ENCODE results near the gene NPR2.

Gene NPR2

GRCh38 chr9:35808433-35808832, 17.0 kb downstream of the NPR2 start:
- H2AFZ ChIP-seq (ENCODE audit: low read depth, low read length) = no peak overlapping the region
- no peak overlapping the region for H3K23ac ChIP-seq (ENCODE audit: low read length in 2 of 2)
- H2BK15ac ChIP-seq (ENCODE audit: low read depth, poor library complexity, severe bottlenecking) = no peak overlapping the region
- H2BK5ac ChIP-seq (ENCODE audit: low read depth, low read length, poor library complexity, severe bottlenecking) = no peak overlapping the region
- H3K18ac ChIP-seq (ENCODE audit: low read depth in 1 of 2, low read length in 2 of 2) = no peak overlapping the region
- H2BK12ac ChIP-seq (ENCODE audit: low read length in 2 of 2) = no peak overlapping the region
- H3K4me2 ChIP-seq (ENCODE audit: low read length, poor library complexity, severe bottlenecking) = no peak overlapping the region
- H3K9ac ChIP-seq (ENCODE audit: low read length) = no peak overlapping the region
- H3K27me3 ChIP-seq (ENCODE audit: control insufficient read depth in 1 of 2, insufficient read depth in 1 of 2, low read length in 2 of 2) = no peaks in the 10 kb centered on the region
- H3K4ac ChIP-seq (ENCODE audit: low read depth in 1 of 2, low read length in 2 of 2) = no peak overlapping the region
- H4K8ac ChIP-seq (ENCODE audit: low read length) = no peak overlapping the region
- H3K27ac ChIP-seq (ENCODE audit: low read length, poor library complexity, severe bottlenecking) = no peak overlapping the region
- H4K91ac ChIP-seq (ENCODE audit: low read length) = no peak overlapping the region
- H3K36me3 ChIP-seq (ENCODE audit: control insufficient read depth in 1 of 2, insufficient read depth in 2 of 2, low read depth in 1 of 2, low read length in 2 of 2) = peaks cover 44 to 62% of the 10 kb centered on the region in 2 experiments
- H3K79me1 ChIP-seq (replicated peaks; ENCODE audit: low read length, poor library complexity, severe bottlenecking) = peaks cover 4% of the 10 kb centered on the region
- no peaks in the 10 kb centered on the region for H3K9me3 ChIP-seq (ENCODE audit: control insufficient read depth, low read length)
- H3K4me1 ChIP-seq (ENCODE audit: control insufficient read depth, insufficient read depth, low read depth, low read length) = peaks cover 10% of the 10 kb centered on the region
- no peak overlapping the region for H2AK5ac ChIP-seq (ENCODE audit: low read length, severe bottlenecking)
- H2BK120ac ChIP-seq (ENCODE audit: low read depth, low read length) = no peak overlapping the region
- no peak overlapping the region for H3K14ac ChIP-seq (ENCODE audit: low read length in 2 of 2)
- no peak overlapping the region for H3K4me3 ChIP-seq (ENCODE audit: insufficient read depth in 1 of 2, low read depth in 1 of 2, low read length in 2 of 2)
- 92% methylated on average over 9 of the region's 9 CpGs for whole genome bisulfite sequencing
- no peak for DNase-seq

- Histone ChIP-seq H3K14ac (ENCODE audit: low read length in 2 of 2) (no peak overlapping the region), H3K36me3 (ENCODE audit: control insufficient read depth in 1 of 2, insufficient read depth in 2 of 2, low read depth in 1 of 2, low read length in 2 of 2) (peaks cover 44 to 50% of the 10 kb centered on the region in 2 experiments), H2BK15ac (ENCODE audit: low read depth, poor library complexity, severe bottlenecking) (no peak overlapping the region), H4K91ac (ENCODE audit: low read length) (no peak overlapping the region), H3K27me3 (ENCODE audit: control insufficient read depth in 1 of 2, insufficient read depth in 1 of 2, low read length in 2 of 2) (no peaks in the 10 kb centered on the region), H3K4me1 (ENCODE audit: control insufficient read depth, insufficient read depth, low read depth, low read length) (peaks cover 13% of the 10 kb centered on the region), H3K9me3 (ENCODE audit: control insufficient read depth, low read length) (no peaks in the 10 kb centered on the region), H2AFZ (ENCODE audit: low read depth, low read length) (no peak overlapping the region), H3K79me1 (replicated peaks; ENCODE audit: low read length, poor library complexity, severe bottlenecking) (peaks cover 9% of the 10 kb centered on the region), H3K9ac (ENCODE audit: low read length) (no peak overlapping the region), H4K8ac (ENCODE audit: low read length) (no peak overlapping the region), H2BK120ac (ENCODE audit: low read depth, low read length) (no peak overlapping the region), H3K4me2 (ENCODE audit: low read length, poor library complexity, severe bottlenecking) (no peak overlapping the region), H2BK12ac (ENCODE audit: low read length in 2 of 2) (no peak overlapping the region), H3K18ac (ENCODE audit: low read depth in 1 of 2, low read length in 2 of 2) (no peak overlapping the region), H3K23ac (ENCODE audit: low read length in 2 of 2) (no peak overlapping the region), H3K4me3 (ENCODE audit: insufficient read depth in 1 of 2, low read depth in 1 of 2, low read length in 2 of 2) (no peak overlapping the region), H2AK5ac (ENCODE audit: low read length, severe bottlenecking) (no peak overlapping the region), H3K27ac (ENCODE audit: low read length, poor library complexity, severe bottlenecking) (no peak overlapping the region), H2BK5ac (ENCODE audit: low read depth, low read length, poor library complexity, severe bottlenecking) (no peak overlapping the region), H3K4ac (ENCODE audit: low read depth in 1 of 2, low read length in 2 of 2) (no peak overlapping the region)
- DNase-seq = no peak
- WGBS = 88% methylated on average over 2 of the region's 7 CpGs
These were observed 18.7 kb downstream of the NPR2 start for GRCh38 chr9:35810122-35810521.

GRCh38 chr9:35811381-35812024, 20.1 kb downstream of the NPR2 start:
- WGBS = 35% methylated on average over 12 of the region's 12 CpGs
- no peak overlapping the region for H3K14ac ChIP-seq (ENCODE audit: low read length in 2 of 2)

GRCh38 chr9:35812025-35812602, 20.7 kb downstream of the NPR2 start, which contains the start of gene SPAG8:
Gene SPAG8 (minus strand): TSS chr9:35812262. CDS start chr9:35812147, 115 bp downstream.
- H3K36me3 ChIP-seq (ENCODE audit: control insufficient read depth in 1 of 2, insufficient read depth in 2 of 2, low read depth in 1 of 2, low read length in 2 of 2) = peaks cover 26 to 31% of the 10 kb centered on the region in 2 experiments
- H3K27ac ChIP-seq (ENCODE audit: low read length, poor library complexity, severe bottlenecking) = peak within 1 kb of the TSS; percentile 46
- no peak within 1 kb of the TSS for H3K14ac ChIP-seq (ENCODE audit: low read length in 2 of 2)
- H3K9me3 ChIP-seq (ENCODE audit: control insufficient read depth, low read length) = no peaks in the 10 kb centered on the region
- H4K91ac ChIP-seq (ENCODE audit: low read length) = no peak within 1 kb of the TSS
- H2BK120ac ChIP-seq (ENCODE audit: low read depth, low read length) = no peak within 1 kb of the TSS
- H3K27me3 ChIP-seq (ENCODE audit: control insufficient read depth in 1 of 2, insufficient read depth in 1 of 2, low read length in 2 of 2) = peaks cover 0 to 4% of the 10 kb centered on the region in 2 experiments
- H2BK12ac ChIP-seq (ENCODE audit: low read length in 2 of 2) = no peak within 1 kb of the TSS
- peak within 1 kb of the TSS; percentile 86 for H3K9ac ChIP-seq (ENCODE audit: low read length)
- H2BK5ac ChIP-seq (ENCODE audit: low read depth, low read length, poor library complexity, severe bottlenecking) = no peak within 1 kb of the TSS
- 5% methylated on average over 28 of the region's 28 CpGs for WGBS
- H3K79me1 ChIP-seq (replicated peaks; ENCODE audit: low read length, poor library complexity, severe bottlenecking) = peaks cover 9% of the 10 kb centered on the region
- H2AFZ ChIP-seq (ENCODE audit: low read depth, low read length) = peak within 1 kb of the TSS; percentile 47
- peak within 1 kb of the TSS; percentile 13 to 55 for H3K4ac ChIP-seq (ENCODE audit: low read depth in 1 of 2, low read length in 2 of 2)
- peak within 1 kb of the TSS; percentile 42 for H2AK5ac ChIP-seq (ENCODE audit: low read length, severe bottlenecking)
- H3K4me1 ChIP-seq (ENCODE audit: control insufficient read depth, insufficient read depth, low read depth, low read length) = peaks cover 13% of the 10 kb centered on the region
- no peak within 1 kb of the TSS for H2BK15ac ChIP-seq (ENCODE audit: low read depth, poor library complexity, severe bottlenecking)
- peak within 1 kb of the TSS; percentile 53 to 81 for H3K4me3 ChIP-seq (ENCODE audit: insufficient read depth in 1 of 2, low read depth in 1 of 2, low read length in 2 of 2)
- DNase-seq = peak; percentile 96
- H3K18ac ChIP-seq (ENCODE audit: low read depth in 1 of 2, low read length in 2 of 2) = peak within 1 kb of the TSS in 1 of 2 experiments; percentile 67
- no peak within 1 kb of the TSS for H3K23ac ChIP-seq (ENCODE audit: low read length in 2 of 2)
- H3K4me2 ChIP-seq (ENCODE audit: low read length, poor library complexity, severe bottlenecking) = peak within 1 kb of the TSS; percentile 75
- peak within 1 kb of the TSS; percentile 92 for H4K8ac ChIP-seq (ENCODE audit: low read length)

More at GRCh38 chr9:35811381-35812024, 20.1 kb downstream of the NPR2 start:
- Histone ChIP-seq H3K18ac (ENCODE audit: low read depth in 1 of 2, low read length in 2 of 2) (no peak overlapping the region), H3K27me3 (ENCODE audit: control insufficient read depth in 1 of 2, insufficient read depth in 1 of 2, low read length in 2 of 2) (no peaks in the 10 kb centered on the region), H3K79me1 (replicated peaks; ENCODE audit: low read length, poor library complexity, severe bottlenecking) (peaks cover 9% of the 10 kb centered on the region), H2AK5ac (ENCODE audit: low read length, severe bottlenecking) (no peak overlapping the region), H3K36me3 (ENCODE audit: control insufficient read depth in 1 of 2, insufficient read depth in 2 of 2, low read depth in 1 of 2, low read length in 2 of 2) (peaks cover 31 to 36% of the 10 kb centered on the region in 2 experiments), H2BK15ac (ENCODE audit: low read depth, poor library complexity, severe bottlenecking) (no peak overlapping the region), H2BK5ac (ENCODE audit: low read depth, low read length, poor library complexity, severe bottlenecking) (no peak overlapping the region), H2AFZ (ENCODE audit: low read depth, low read length) (peak overlapping the region; percentile 44), H3K4me2 (ENCODE audit: low read length, poor library complexity, severe bottlenecking) (peak overlapping the region; percentile 75), H2BK120ac (ENCODE audit: low read depth, low read length) (no peak overlapping the region), H3K9ac (ENCODE audit: low read length) (peak overlapping the region; percentile 85), H4K91ac (ENCODE audit: low read length) (no peak overlapping the region), H4K8ac (ENCODE audit: low read length) (no peak overlapping the region), H3K27ac (ENCODE audit: low read length, poor library complexity, severe bottlenecking) (no peak overlapping the region), H2BK12ac (ENCODE audit: low read length in 2 of 2) (no peak overlapping the region), H3K4me1 (ENCODE audit: control insufficient read depth, insufficient read depth, low read depth, low read length) (peaks cover 13% of the 10 kb centered on the region), H3K4me3 (ENCODE audit: insufficient read depth in 1 of 2, low read depth in 1 of 2, low read length in 2 of 2) (peak overlapping the region; percentile 53 to 81), H3K9me3 (ENCODE audit: control insufficient read depth, low read length) (no peaks in the 10 kb centered on the region), H3K23ac (ENCODE audit: low read length in 2 of 2) (no peak overlapping the region), H3K4ac (ENCODE audit: low read depth in 1 of 2, low read length in 2 of 2) (no peak overlapping the region)
- no peak for DNase-seq
